NOMO-1 (cell line): ENCODE measurements around the gene DHODH.
"Not testable (repeated sequence)": the region's sequence is repeated elsewhere in the genome, so short reads cannot be mapped to it uniquely, and the experiment has no call there.

Source experiments
- DNase-seq, 2 experiments: peaks; one replicate each; lab custom pipeline; 2025; ENCODE audit not compliant: unreplicated experiment in 2 of 2; lab: John Stamatoyannopoulos, UW

The DHODH gene

GRCh38 chr16:72008424-72009216, at the start of gene DHODH:
DHODH (plus strand) TSS chr16:72008744; CDS start chr16:72008765, 21 bp downstream.
- DNase-seq: peak; percentile 97 to 98

- DNase-seq: peak; percentile 30 to 62
Measured at GRCh38 chr16:71961066-71962039, 47.2 kb upstream of the DHODH start.

GRCh38 chr16:71963125-71963875, 45.2 kb upstream of the DHODH start:
- DNase-seq: no peak

GRCh38 chr16:71965223-71965622, 43.3 kb upstream of the DHODH start:
- no peak for DNase-seq

DNA sequence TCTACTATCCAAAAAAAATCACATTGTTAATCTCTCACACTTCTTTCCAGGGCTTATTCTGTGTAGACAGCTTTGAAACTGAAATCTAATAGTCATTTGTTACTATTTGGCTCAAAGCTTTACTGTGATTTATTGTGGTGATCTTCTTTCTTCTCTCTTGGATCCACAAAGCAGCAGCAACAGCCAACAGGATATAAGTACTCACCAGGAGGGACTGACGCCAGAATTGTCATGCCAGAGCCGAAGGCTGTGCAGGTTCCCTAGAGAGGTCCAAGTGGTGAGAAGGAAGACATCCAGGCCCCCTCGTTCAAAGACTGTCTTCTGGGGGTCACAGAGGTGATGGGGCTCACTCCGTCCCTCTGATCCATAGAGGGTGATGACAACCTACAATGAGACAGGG, 41.6 kb upstream of the DHODH start:
- no peak for DNase-seq

- no peak for DNase-seq
Measured at GRCh38 chr16:71969353-71969752, 39.2 kb upstream of the DHODH start.

DNA sequence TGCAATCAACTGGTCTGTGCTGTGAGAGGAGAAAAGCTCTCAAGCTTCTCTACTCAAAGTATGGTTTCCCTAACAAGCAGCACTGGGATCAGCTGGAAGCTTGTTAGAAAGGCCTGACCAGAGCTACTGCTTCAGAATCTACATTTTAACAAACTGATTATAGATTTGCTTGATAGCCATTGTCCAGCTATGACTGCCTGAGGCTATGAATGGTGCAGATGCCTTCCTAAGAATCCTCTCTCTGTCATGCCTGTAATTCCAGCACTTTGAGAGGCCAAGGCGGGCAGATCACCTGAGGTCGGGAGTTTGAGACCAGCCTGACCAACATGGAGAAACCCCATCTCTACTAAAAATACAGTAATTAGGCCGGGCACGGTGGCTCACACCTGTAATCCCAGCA, 37.0 kb upstream of the DHODH start:
- no peak for DNase-seq

GRCh38 chr16:71972356-71972755, 36.2 kb upstream of the DHODH start:
- DNase-seq: no peak

DNA sequence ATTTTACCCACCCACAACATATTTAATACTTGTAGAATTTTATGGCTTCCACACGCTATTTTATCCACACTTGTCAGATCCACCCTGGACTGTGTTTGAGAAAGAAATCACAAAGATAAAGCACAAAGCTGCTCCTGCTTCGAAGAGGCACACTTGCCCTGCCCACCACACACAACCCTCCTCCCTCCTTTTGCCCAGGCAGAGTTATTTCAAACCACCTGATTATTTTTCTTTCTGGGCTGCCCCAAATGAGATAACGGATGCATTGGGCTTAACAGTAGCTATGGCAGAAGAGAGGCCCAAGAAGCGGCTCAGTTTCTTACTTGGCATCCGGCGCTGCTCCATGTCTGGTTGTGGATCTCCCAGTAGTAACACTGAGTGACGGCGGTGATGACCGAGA, 35.5 kb upstream of the DHODH start:
- DNase-seq: no peak

- no peak for DNase-seq
Measured at GRCh38 chr16:71974068-71974818, 34.3 kb upstream of the DHODH start.

DNA sequence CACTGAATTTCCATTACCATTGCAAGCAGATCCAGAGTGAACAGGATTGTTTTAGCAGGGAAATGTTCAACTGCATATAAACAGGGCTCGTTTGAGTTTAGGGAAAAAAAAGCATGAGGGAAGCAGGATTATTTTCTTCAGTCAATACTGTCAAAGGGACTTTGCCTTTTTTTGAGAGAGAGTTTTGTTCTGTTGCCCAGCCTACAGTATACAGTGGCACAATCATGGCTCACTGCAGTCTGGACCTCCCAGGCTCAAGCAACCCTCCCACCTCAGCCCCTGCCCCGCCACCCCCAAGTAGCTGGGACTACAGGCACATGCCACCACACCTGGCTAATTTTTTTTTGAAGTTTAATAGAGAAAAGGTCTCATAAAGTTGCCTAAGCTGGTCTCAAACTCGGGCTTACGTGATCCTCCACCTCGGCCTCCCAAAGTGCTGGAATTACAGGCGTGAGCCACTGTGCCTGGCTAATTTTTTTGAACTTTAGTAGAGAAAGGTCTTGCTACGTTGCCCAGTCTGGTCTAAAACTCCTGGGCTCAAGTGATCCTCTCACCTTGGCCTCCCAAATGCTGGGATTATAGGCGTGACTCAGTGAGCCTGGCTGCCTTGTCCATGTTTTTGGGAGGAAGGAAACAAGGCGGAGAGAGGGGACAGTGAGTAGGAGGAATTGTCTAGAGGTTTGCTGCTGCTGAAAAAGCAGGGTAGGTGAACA, 23.1 kb upstream of the DHODH start:
- no peak for DNase-seq

GRCh38 chr16:71986131-71986530, 22.4 kb upstream of the DHODH start:
- DNase-seq: no peak

- no peak for DNase-seq
Measured at GRCh38 chr16:71995038-71995437, 13.5 kb upstream of the DHODH start.

GRCh38 chr16:71997578-71997977, 11.0 kb upstream of the DHODH start:
- DNase-seq: not testable (repeated sequence)

- no peak for DNase-seq
Measured at GRCh38 chr16:72001180-72001874, 7.2 kb upstream of the DHODH start.

GRCh38 chr16:72002619-72003018, 5.9 kb upstream of the DHODH start:
- no peak for DNase-seq

DNA sequence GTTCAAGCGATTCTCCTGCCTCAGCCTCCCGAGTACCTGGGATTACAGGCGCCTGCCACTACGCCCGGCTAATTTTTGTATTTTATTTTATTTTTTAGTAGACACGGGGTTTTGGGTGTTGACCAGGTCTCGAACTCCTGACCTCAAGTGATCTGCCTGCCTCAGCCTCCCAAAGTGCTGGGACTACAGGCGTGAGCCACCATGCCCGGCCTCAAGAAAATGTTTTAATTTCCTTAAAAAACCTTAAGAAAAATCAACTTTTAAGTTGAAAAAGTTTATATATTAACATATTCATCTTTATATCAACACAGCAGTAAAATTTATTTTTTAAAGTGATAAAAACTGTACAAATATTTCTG, 500 bp upstream of the DHODH start:
- DNase-seq: not testable (repeated sequence)

DNA sequence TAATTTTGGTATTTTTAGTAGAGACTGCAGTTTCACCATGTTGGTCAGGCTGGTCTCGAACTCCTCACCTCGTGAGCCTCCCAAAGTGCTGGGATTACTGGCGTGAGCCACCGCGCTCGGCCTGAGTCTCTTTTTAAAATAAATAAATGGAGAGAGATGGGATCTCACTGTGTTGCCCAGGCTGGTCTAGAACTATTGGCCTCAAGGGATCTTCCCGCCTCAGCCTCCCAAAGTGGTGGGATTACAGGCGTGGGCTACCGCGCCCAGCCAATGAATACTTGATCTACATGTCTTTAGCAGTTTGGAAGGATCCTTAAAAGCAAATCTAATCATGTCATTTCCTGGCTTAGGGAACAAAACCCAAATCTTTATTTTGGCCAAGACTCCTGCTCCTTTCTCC, 1.2 kb downstream of the DHODH start:
- DNase-seq: no peak

GRCh38 chr16:72012607-72013006, 4.1 kb downstream of the DHODH start:
- no peak for DNase-seq
